NT2/D1 (cell line): ENCODE results near the gene ZNF689.

Experiments
- YY1 ChIP-seq: IDR thresholded peaks from 2 replicates; pipeline ENCODE4 v1.6.1; 2011; ENCODE audit not compliant: insufficient read length, insufficient read depth
- ZNF274 ChIP-seq: IDR thresholded peaks from 2 replicates; pipeline ENCODE4 v1.6.1; 2011; ENCODE audit warnings: mild to moderate bottlenecking, low read depth, low read length

- TF ChIP-seq YY1 = no peak
- TF ChIP-seq ZNF274 = no peak
Measured at GRCh38 chr16:30609002-30609925, 925 bp downstream of the ZNF689 start.
